ENCODE measurements around the gene IL12RB1.
"Not testable (repeated sequence)": the region's sequence is repeated elsewhere in the genome, so short reads cannot be mapped to it uniquely, and the experiment has no call there.

IL12RB1 gene

GRCh38 chr19:18110609-18111232, 24.0 kb upstream of the IL12RB1 start:
- FAIRE-seq: no peak

DNA sequence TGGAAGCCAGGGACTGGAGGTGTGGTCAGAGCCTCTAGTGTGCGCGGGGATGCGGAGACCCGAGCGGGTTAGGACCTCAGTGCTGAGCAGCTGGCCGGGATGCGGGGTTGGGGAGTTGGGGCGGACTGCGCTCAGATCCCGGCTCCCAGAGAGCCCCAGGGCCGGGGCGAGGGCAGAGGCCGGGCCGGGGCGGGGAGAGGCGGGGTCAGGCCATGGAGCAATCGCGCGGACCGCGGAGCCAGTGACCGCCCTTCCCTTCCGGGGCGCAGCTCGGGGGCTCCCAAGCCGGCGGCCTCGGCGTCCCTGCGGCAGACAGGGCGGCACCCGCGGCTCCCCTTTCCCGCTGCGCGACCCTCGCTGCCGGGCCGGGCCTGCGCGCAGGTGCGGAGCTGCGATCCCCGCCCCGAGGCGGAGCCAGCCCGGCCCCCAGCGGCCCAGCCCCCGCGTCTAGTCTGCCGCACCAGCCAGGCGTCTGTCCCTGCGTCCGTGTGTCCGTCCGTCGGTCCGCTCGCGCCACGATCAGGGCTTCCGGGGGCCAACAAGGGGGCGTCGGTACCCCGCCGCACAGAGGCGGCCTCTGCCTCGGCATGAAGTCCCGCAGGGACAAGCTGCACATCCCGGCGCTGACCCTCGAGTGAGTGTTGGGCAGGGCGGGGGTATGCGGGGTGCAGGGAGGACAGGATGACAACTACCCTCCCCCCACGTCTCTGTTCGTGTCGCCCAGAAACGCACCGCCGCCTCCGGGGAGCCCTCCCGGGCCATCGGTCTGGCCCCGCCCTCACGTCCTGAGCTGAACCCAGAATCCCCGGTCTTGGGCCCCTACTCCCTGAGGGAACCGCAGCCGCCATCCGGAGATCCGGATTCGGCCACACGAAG, 23.2 kb upstream of the IL12RB1 start:
- FAIRE-seq: no peak

DNA sequence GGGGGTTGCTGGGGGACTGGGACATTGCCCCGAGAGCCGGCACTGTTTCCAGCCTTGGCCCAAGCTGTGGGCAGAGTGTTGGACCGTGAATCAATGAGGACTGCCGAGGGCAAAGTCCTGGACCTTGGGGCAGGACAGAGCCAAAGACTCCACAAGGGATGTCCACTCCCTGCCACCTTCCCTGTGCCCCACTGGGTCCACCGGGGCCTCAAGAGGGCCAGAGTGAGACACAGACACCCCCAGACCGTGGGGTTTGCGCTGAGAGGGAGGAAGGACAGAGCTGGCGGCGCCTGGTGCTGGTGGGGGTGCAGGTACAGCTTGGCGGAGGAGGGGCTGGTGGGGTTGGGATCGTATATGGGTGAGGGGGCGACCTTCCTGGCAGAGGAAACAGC, 22.6 kb upstream of the IL12RB1 start:
- no peak for FAIRE-seq

- no peak for FAIRE-seq
These were observed 22.2 kb upstream of the IL12RB1 start for GRCh38 chr19:18108897-18109296.

DNA sequence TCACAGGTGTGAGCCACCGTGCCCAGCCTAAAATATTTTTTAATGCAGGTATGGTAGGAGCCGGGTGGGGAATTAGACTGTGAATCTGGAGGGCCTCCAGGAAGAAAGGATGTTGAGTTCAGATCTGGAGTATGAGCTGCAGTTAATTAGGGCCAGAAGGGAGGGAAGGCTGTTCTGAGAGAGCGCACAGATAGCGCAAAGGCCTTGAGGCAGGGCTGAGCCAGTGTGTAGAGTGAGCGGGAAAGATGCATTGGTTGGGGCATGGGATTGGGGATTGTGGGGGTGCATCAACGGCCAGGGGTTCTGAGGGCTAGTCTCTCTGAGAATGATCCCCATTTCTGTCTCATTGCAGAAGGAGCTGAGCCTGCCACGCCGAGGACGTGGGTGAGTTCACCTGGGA, 20.5 kb upstream of the IL12RB1 start:
- FAIRE-seq: no peak

DNA sequence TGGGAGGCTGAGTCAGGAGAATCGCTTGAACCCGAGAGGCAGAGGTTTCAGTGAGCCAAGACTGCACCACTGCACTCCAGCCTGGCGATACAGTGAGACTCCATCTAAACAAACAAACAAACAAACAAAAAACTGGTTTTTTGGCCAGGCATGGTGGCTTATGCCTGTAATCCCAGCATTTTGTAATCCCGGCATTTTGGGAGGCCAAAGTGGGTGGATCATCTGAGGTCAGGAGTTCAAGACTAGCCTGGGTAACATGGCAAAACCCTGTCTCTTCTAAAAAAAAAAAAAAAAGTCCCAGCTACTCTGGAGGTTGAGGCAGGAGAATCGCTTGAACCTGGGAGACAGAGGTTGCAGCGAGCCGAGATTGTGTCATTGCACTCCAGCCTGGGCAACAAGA, 18.5 kb upstream of the IL12RB1 start:
- not testable (repeated sequence) for FAIRE-seq

DNA sequence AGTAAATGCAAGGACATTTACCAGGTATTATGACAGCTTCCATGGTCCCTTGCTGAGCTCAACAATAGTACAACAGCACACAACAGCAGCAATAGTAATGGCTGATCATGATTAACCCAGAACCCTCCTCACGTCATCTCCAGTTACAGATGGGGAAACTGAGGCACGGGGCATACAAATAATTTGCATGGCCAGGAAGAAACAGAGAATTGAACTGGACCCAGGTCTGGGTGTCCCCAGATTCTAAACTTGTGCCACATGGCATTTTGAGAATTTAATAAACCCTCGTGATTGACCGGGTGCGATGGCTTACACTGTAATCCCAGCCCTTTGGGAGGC, 18.0 kb upstream of the IL12RB1 start:
- no peak for FAIRE-seq

- FAIRE-seq: no peak
These were observed 16.3 kb upstream of the IL12RB1 start for GRCh38 chr19:18102916-18103542.

DNA sequence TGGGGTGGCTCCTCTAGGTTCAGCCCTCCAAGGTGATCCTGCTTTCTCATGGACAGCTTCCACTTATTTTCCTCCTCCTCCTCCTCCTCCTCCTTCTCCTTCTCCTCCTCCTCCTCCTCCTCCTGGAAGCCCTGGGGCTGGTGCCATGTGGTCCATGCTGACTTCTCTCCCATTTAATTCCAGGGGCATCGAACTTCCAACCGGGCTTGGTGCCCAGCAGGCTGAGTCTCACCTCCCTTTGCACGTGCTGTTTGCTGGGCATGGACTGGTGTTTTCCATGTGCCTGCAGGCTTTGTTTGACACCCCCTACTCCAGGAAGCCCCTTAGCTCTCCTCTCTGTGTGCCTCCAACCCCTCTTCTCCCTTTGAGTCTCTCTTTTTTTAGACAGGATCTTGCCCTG, 14.5 kb upstream of the IL12RB1 start:
- FAIRE-seq: no peak

GRCh38 chr19:18100710-18101109, 14.0 kb upstream of the IL12RB1 start:
- no peak for FAIRE-seq

DNA sequence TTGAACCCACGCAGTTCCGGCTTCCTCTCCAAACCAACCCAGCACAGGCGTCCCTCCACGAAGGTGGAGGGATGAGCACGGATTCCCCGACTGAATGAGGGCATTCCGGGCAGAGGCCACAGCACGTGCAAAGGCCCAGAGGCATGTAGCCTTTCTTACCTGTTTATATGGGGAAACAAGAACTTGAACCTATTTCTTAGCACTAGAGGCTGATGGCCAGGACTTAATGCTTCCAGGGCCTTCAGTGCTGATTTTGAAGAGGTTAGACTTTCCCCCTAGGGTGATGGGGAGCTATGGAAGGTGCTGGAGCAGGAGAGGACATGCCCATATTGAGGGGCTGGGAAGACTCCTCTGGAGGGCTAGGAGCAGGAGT, 12.9 kb upstream of the IL12RB1 start:
- FAIRE-seq: no peak

DNA sequence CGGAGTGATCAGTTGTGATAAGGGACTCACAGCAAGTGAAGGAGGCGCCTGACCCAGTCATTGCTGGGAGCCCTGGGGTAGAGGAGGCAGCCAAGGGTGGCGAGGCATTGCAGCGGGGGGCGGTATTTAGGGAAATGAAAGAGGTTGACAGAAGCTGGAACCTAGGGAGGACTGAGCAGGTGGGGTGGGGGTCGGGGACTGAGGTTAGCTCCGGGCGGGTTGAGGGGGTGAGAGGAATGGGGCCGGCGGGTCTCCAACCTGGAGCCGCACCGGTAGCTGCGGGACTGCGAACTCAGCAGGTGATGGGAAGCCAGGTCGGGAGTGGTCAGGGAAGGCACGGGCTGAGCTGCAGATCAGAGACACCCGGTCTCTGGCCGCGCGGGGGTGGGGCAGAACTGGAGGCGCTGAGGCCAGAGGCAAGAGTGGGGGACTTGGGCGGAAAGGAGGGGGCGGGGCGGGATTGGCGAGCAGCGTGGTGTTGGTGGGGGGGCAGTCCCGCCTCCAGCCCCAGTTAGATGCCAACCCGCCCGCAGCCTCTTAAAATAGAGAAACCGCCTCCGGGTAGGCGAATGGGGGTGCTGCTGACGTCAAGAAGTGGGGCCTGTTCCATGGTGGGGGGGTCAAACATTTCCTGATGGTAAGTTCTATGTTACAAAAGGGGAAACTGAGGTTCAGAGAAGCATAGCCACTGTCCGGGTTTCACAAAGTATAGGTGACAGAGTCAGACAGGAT, 12.3 kb upstream of the IL12RB1 start:
- no peak for FAIRE-seq

DNA sequence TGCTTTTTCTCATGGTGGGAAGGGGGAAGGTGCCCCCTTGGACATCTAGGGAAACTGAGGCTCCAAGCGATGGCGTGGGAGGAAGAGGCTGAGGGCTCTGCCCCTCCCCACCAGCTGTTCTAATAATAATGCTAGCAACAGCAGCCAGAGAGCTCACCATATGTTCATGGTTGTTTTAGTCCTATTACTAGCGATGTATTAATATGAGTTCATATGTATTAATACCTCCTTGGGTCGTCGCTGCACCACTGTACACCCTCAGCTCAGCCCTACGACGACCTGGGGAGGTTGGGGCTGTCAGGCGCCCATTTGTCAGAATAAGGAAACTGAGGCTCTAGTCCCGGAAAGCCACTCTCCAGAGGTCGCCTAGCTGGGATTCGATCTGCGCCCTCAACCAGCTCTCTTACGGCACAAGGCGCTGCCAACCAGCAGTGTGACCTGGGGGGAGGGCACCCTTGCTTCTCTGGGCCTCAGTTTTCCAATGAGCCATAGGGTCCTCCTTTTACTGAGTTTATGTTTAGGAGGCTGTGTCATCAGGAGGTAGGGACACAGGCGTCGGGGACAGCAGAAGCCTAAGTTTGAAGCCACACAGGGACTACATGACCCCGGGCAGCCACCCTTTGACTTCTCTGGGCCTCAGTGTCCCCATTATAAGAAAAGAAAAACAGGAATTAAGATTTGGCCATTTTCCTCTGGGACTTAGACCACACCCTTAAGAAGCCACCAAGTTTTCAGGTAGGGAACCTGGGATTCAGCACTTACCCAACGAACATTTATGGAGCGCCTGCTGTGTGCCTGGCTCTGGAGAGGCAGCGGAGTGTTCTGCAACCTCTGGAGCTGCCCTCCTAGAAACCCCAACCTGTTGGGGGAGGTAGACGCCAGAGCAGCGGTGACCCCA, 11.5 kb upstream of the IL12RB1 start:
- no peak for FAIRE-seq

- FAIRE-seq: no peak
These were observed 10.7 kb upstream of the IL12RB1 start, which contains the start of gene MAST3 for GRCh38 chr19:18097217-18097992. Gene MAST3 (plus strand): TSS chr19:18097778. CDS start chr19:18097793, 15 bp downstream.

GRCh38 chr19:18096258-18096657, 9.5 kb upstream of the IL12RB1 start:
- FAIRE-seq: no peak

DNA sequence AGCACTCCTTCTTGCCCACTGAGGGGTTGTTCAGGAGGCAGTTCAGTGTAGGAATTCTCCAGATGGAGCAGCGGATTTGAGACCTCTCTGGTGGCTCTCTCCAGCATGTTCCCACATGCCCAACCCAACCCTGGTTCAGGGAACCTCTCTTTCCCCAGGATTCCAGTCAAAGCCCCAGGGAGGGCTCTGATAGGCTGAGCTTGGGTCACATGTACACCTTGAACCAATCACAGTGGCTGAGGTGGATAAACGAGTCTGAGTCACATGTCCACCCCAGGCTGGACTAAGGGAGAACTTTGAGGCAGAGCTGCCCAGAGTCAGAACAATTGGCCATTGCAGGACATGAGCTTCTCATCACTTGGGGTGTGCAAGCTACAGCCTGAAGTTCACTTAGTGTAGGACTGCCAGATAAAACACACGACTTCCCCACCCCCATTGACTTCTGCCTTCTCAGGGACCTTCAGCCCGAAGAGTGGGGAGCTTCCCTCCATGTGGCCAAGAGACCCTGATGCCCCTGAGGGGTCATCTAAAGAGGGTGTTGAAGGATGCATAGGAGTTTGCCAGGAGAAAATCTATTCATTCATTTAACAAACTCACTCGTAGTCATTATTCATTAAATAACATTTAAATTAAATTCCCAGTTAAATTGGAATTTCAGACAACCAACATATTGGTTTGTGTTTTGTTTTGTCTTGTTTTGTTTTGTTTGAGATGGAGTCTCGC, 6.9 kb upstream of the IL12RB1 start:
- FAIRE-seq: no peak

DNA sequence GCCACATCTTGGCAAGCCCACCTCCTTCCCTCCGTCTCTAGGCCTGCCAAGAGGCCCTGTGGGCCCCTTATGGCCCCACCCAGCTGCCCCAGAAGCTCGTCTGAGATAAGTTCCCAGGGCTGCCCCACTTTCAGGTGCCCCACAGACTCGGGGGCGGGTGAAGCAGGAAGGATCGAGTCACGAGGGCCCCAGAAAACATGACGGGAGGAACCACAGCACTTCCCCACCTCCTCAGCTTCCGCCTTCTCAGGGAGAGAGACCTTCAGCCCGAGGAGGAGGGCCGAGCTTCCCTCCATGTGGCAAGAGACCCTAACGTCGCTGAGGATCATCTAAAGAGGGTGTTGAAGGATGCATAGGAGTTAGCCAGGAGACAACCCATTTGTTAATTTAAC, 4.5 kb upstream of the IL12RB1 start:
- FAIRE-seq: no peak

DNA sequence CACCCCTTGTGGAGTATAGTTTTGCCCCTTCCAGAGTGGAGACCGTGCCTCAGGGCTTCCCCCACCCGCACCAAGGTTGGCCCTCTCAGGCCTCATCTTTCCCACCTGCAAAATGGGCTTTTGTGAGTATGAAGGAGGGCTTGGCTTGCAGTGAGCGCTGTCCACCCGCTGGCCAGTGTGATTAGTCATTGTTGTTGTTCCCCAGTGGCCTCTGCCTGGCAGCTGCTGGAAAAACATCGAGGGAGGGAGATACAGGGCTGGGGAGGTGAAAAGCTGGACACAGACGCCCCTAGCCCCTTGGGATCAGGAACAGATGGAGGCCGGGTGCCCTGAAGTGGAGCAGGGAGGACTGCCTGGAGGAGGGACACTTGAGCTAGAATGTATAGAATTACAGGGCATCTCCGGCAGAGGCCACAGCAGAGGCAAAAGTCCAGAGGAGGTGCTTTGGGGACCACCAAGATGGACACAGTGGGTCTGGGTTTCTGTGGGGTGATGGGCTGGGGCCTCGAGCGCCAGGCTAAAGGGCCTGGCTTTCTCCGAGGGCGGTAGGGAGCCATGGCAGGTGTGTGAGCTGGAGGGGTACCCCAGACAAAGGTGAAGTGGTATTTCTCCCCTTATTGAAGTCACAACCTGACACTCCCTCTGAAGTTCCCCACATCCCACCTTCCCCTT, 3.9 kb upstream of the IL12RB1 start:
- FAIRE-seq: no peak

GRCh38 chr19:18089726-18090125, 3.0 kb upstream of the IL12RB1 start:
- FAIRE-seq: no peak

DNA sequence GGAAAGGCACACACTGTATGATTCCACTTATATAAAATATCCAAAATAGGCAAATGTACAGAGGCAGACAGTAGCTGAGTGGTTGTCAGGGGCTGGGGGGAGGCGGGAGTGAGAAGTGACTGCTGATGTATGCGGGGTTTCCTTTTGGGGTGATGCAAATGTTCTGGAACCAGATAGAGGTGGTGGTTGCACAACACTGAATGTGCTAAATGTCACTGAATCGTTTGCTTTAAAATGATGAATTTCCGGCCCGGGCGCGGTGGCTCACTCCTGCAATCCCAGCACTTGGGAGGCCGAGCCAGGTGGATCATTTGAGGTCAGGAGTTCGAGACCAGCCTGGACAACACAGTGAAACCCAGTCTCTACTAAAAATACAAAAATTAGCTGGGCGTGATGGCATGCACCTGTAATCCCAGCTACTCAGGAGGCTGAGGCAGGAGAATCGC, 2.4 kb upstream of the IL12RB1 start:
- FAIRE-seq: not testable (repeated sequence)

Measured in colon (tissue), 2 donors.